Fibroblast of skin of right biceps (primary cell): ENCODE results near the gene PRR11.
"Not testable (repeated sequence)": the region's sequence is repeated elsewhere in the genome, so short reads cannot be mapped to it uniquely, and the experiment has no call there.

Source experiments
- DNase-seq: peaks from one replicate; pipeline ENCODE4 v3.0.0-alpha.2; 2013

Gene PRR11

DNA sequence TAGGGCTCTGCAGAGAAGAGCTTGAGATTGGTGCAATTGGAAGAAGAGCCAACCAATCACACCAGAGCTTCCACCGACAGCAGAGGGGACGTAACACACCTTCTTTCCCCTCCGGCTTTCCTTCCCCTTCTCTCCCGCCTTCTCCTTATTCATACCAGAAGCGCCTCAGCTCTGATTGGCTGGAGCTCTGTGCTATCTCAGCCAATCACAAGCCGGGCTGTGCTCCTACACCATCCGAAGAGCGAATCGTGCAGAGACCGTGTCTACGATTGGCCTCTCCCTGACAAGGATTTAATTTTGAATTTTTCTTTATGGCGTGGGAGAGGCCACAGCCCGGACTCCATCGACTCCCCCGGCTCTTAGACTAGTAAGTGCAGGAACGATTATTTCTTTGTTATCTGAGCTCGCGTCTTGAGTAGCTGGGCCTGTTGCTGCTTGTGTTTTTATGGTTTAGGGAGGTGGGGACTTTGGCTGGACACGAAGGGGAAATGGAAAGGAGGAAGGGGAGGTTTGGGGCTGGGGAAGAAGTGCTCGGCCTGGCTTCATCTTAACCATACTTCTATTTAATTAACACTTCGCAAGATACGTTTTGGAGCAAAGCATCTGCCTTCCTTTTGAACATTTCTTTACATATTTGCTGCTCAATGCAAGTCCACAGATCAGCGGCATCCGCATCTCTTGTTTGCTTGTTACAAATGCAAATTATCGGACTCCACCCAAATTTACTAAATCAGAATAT, at the start of gene PRR11:
Gene PRR11 (plus strand): TSS at position 308 of the 739 bp plus-strand sequence. CDS start 14,007 bp downstream, outside the sequence.
- peak; percentile 100 for DNase-seq

DNA sequence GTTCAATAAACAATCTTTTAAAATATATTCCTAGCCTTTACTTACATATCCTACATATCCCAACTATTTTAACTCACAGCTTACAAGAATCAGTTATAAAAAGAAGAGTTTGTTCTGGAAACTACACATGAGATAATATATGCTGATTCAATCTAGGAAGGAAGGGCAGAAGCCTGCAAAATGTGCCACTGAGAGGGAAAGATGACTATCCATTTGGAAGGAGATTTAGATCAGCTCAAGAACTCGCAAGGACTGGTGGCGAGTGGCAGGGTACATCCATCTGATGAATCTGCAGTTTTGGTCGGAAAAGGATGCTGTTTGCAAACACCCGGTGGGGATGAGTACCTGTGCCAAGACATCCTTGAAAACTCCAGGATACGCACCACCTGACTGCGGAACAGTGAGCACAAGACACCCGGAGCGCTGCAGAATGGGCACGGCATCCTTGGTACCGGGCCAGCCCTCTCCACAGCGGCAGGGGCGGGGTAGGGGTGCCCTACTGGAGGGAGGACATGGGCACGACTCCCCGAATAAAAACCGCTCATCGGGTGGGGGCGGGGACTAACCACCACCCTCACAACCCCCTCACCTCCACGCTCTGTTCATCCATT, 49.6 kb upstream of the PRR11 start:
- DNase-seq: peak; percentile 15

DNA sequence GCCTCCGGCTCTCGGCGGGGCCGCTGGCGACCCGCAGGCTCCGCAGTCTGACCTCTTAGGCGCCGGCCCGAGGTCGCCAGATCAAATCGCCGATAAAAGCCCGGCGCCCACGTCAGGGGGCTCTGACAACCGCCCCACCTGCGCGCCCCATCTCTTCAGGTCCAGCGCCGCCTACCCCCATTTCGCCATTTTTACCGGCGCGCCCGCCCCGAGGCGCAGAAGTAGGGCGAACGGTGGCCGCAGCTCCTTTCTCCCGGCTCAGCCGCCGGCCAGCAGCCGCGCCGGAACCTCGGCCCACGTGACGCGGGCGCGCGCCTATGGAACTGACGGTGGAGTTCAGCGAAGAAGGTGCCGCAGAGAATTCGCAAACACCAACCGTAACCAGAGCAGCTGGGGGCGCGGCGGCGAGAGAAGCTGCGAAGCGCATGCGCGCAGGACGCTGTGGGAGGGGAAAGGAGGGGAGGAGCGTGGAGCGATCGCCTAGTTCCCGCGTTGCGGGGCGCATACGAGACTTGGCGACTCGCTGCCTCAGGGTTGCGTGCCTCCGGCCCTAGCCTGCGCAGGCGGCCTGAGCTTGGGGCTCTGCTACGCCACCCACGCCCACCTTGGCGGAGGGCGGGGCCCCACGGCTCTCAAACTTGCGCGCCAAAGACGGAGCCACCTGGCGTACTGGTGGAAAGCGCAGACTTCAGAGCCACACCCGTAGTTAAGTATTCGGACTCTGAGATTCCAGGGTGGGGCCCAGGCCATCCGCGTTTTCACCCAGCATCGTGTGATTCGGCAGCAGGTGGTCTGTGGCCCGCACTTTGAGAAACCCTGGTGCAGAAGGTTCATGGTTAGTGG, 48.9 kb upstream of the PRR11 start, which contains the start of gene TRIM37:
Gene TRIM37 (minus strand): TSS at position 418 of the 843 bp plus-strand sequence. CDS start 419 bp downstream, outside the sequence.
- DNase-seq: peak; percentile 98

DNA sequence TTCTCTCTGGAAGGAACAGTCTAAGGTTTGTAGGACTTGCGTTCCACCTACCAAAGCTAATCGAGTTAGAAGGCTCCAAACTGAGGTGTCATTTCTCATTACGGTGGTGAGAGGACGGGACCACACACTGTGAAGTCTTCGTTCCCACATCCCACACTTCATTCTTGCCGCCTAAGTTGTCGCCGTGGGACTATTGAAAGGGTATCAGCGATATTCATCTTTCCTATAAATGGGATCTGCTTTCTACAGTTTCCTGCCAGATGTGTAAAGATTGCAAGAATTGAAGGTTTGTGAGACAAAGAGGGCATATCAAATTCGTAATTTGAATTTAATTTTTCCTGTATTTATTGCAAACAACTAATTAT, 48.3 kb upstream of the PRR11 start:
- no peak for DNase-seq

DNA sequence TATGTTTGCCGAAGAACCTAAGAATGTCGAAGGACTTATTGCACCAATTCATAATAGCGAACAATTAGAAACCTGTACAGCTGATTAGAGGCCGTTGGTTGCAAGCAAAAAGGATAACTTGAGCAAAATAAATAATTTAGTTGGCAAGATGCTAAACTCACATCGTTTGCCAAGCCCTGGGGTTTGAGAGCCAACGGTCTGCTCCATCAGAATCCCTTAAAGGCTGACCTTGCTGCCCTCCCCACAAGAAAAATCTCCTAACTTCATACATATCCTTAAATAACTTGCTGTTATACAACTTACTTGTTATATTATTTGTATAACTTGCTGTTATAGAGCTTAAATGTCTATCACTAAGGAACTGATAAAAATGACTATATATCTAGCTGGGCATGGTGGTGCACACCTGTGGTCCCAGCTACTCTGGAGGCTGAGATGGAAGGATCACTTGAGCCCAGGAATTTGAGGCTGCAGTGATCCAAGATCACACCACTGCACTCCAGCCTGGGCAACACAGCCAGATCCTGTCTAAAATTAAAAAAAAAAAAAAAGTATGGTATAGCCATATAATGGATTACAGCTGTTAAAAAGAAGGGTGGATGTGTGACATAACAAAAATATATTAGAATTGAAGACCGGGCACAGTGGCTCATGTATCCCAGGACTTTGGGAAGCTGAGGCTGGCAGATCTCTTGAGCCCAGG, 47.0 kb upstream of the PRR11 start:
- DNase-seq: no peak

DNA sequence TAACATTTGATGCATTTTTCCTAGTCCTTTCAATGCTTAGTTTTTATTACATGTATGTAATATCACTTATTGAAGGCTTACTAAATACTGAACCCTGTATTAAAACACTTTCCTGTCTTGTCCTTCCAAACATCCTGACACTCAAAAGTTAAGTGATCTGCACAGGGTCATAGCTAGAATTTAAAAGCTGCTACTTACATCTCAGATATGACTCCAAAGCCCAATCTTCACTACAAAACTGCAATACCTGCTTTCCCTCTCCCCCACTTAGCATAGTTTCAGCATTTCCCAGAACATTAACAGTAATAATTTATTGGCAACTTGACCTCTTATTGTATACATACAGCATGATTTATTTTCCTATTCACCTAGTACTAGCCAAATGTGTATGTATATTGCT, 44.6 kb upstream of the PRR11 start:
- DNase-seq: no peak

DNA sequence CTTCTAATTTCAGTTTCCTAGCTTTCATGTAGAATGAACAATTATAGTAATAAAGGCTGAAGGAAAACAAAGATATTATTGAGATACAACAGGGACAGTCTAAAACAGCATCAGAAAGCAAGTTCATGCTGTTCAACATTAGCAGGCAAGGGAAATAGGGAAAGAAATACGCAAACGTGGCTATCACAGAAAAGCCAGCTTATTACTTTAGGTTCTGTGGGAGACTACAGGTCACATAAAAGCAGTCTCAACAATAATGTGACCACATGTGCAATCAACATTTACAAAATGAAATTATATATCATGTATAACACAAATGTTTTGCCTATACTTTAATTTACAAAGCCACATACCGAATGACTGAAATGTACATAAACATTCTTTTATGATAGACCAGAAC, 44.0 kb upstream of the PRR11 start:
- no peak for DNase-seq

DNA sequence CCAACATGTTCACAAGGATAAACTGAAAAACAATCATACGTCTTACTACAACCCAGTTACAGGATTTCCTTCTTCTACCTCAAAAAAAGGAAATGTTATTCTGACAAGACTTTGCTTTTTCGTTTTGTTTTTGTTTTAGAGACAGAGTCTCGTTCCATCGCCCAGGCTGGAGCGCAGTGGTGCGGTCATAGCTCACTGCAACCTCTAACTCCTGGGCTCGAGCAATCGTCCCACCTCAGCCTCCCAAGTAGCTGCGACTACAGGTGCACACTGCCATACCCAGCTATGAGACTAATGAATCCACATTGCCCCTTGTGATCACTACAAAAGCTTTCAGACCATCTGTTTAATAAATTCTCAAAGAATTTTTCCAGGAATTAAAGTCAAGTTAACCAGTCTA, 40.1 kb upstream of the PRR11 start:
- no peak for DNase-seq

DNA sequence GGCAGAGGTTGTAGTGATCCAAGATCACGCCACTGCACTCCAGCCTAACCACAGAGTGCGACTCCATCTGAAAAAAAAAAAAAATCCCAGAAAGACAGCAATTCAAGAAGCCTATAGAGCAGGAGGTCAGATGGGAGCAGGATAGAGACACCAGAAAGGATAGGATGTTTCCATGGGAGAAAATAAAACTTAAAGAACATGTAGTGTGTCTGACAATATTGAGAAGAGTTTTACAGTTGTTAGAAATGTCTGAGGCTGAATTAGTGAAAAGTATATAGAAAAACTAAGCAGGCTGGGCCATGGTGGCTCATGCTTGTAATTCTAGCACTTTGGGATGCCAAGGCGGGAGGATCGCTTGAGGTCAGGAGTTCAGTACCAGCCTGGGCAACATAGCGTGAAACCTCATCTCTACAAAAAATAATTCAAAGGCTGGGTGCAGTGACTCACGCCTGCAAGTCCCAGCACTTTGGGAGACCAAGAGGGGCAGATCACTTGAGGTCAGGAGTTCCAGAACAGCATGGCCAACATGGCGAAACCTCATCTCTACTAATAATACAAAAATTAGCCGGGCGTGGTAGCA, 33.6 kb upstream of the PRR11 start:
- DNase-seq: no peak

DNA sequence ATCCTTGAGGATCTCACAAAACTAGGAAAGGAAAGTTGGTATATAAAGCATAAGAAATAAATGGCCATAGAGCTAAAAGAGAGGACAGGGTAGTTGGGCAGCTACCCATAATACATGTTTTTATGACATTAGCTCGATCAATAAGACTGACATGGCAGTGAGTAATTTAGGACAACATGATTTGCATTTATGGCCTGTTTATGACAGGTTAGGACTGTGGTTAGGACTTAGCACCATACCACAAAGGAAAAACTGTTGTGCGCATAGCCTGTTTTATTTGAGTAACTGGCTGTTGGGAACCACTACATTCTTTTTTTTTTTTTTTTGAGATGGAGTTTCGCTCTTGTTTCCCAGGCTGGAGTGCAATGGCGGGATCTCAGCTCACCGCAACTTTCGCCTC, 30.9 kb upstream of the PRR11 start:
- no peak for DNase-seq

DNA sequence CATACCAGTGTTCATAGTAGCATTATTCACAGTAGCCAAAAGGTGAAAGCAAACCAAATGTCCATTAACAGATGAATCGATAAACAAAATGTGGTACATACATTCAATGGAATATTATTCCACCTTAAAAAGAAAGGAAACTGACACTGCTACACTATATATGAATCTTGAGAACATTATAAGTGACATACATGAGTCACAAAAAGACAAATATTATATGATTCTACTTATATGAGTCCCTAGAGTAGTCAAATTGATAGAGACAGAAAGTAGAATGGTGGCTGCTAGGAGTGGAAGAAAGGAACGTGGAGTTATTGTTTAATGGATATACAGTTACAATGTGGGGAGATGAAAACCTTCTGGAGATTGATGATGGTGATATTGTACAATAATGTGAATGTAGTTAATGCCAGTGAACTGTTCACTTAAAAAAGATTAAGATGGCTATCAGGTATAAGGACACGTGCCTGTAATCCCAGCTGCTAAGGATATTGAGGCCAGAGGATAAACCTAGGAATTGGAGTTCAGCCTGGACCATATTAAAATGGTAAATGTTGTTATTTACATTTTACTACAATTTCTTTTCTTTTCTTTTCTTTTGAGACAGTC, 28.6 kb upstream of the PRR11 start:
- DNase-seq: no peak

DNA sequence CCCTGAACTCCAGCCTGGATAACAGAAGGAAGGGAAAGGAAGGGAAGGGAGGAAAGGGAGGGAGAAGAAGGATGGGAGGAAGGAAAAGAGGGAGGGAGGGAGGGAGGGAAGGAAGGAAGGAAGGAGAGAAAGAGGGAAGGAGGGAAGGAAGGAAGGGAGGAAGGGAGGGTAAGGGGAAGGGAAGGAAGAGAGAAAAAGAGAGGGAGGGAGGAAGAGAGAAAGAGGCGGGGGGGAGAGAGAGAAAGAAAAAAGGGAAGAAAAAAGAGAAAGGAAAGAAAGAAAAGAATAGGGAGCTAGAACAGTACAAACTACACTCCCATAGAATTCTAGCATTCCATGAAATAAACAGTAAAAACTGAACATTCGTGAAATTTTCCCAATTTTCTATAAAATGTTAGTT, 25.7 kb upstream of the PRR11 start:
- DNase-seq: no peak

DNA sequence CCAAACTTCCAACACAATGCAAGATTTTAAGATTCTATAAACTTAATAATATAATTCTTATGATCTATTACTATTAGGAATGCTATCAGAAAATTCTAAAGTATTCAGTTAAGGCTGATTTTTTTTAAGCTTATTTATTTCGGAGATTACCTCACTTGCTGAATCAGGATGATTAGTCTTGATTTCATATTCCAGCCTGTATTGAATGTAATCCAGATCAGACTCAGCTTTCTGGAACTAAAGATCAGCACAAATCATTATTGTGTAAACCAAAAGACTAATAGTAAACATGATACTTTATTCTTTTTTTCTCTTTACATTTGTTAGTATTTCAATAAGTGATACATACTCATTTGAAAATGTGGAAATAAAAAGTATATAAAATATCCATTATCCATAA, 24.4 kb upstream of the PRR11 start:
- DNase-seq: no peak

DNA sequence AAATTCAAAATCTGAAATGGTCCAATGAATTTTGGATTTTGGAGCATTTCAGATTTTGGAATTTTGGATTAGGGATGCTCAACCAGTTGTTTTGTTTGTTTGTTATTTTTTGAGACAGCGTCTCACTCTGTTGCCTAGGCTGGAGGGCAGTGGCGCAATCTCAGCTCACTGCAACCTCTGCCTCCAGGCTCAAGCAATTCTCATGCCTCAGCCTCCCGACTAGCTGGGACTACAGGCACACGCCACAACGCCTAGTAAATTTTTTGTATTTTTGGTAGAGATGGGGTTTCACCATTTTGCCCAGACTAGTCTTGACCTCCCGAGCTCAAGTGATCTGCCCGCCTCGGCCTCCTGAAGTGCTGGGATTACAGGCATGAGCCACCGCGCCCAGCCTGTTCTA, 17.2 kb upstream of the PRR11 start:
- not testable (repeated sequence) for DNase-seq

DNA sequence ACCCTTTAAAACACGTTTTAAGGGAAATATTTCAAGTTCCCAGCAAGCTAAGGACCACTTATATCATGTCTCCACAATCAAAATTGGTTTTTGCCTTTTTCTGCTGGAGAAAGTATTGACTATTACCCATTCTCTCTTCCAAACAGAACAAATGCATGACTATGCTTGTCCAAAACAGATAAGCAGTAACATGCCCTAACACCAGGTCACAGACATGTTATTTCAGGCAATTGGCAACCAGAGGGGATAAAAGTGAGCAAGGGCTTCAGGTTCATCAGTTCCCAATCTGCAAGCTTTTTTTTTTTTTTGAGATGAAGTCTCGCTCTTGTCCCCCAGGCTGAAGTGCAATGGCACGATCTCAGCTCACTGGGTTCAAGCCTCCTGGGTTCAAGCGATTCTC, 15.6 kb upstream of the PRR11 start:
- DNase-seq: no peak

DNA sequence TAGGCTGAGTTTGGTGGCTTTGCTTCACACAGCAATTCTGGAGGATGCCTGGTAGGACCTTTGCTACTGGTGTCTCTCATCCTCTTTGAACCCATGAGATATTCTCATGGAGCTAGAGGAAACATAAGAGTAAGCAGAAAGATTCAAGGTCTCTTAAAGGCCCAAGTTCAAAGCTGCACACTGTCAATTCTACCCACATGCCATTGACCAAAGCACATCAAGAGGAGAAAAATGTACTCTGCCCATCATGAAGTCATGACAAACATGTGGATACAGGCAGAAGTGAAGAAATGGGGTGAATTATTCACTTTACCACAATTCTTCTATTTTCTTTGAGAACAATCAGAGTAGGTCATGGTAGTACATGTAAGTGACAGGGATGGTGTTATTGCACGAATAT, 13.7 kb upstream of the PRR11 start:
- no peak for DNase-seq

DNA sequence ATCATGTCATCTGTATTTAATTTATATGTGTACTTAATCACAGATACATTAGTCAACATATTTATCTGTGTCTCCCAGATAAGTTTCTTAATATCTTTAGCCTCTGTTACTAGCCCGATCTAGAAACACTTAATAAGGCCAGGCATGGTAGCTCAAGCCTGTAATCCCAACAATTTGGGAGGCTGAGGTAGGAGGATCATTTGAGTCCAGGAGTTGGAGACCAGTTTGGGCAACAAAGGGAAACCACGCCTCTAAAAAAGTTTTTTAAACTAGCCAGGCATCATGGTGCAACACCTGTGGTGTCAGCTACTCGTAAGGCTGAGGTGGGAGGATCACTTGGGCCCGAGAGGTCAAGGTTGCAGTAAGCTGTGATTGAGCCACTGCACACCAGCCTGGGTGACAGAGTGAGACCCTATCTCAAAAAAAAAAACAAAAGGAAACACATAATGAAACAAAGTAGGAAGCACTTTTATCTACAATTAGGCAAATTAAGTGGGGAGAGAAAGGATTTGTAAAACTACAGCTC, 9.9 kb upstream of the PRR11 start:
- no peak for DNase-seq

DNA sequence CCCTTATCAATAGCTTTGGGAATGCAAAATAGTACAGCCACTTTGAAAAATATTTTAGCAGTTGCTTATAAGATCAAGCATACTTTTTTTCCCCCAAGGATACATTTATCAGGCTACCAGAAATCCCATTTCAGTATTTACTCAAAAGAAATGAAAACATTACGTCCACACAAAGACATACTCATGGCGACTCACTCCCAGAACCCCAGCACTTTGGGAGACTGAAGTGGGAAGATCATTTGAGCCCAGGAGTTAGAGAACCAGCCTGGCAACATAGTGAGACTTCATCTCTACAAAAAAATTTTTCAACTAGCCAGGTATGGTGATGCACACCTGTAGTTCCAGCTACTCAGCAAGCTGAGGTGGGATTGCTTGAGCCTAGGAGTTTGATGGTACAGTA, 6.5 kb upstream of the PRR11 start:
- peak; percentile 79 for DNase-seq

DNA sequence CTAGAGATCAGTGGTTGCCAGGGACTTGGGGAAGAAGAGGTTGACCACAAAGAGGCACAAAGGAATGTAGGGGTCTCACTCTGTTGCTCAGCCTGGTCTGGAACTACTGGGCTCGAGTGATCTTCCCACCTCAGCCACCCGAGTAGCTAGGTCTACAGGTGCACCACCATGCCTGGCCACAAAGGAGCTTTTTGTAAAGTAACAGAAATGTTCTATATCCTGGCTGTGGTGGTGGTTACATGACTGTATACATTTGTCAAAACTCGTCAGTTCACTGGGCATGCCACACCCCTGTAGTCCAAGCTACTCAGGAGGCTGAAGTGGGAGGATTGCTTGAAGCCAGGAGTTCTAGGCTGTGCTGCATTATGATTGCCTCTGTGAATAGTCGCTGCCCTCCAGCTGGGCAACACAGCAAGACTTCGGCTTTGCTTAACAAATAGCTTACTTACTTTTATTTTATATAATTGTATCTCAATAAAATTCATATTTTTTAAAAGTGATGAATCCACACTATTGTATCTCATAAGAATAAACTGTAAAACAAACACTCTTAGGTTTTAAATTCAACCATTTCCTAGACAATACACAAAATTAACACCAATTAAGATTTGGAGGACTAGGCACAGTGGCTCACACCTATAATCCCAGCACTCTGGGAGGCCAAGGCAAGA, 5.6 kb upstream of the PRR11 start:
- no peak for DNase-seq

DNA sequence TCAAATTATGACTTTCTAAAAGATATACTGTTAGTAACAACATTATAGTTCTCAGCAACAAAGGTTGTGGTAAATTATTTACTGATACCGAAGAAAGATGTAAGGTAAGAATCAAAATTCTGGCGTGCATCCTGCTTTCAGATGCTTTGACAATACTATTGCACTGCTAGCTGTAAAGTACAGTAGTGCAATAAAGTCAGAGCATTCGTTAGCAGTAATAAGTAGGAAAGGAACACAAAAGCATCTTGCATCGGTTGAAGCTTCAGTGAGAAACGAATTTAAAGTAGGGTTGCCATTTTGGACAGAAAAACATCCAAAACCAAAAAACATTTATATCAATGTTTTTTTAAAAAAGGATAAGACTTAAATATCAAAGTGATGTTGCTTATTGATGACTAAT, 4.5 kb upstream of the PRR11 start:
- no peak for DNase-seq

DNA sequence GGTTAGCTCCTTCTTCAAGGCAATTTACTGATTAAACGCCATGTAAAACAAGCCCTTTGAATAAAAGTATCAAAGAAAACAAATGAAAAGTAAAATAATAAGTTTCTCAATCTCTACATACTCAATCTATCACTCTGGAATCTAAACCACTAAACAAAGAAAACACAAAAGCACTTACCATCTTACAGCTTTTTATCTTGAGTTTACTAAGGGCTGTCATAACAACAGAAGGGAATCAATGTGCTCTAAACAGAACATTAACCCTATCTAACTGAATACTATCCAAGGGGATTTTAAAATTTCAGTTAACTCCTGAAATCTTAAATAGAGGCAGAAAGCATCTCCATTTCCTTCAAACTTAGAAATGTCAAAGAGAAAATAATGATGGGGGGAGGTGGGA, 4.0 kb upstream of the PRR11 start:
- no peak for DNase-seq

DNA sequence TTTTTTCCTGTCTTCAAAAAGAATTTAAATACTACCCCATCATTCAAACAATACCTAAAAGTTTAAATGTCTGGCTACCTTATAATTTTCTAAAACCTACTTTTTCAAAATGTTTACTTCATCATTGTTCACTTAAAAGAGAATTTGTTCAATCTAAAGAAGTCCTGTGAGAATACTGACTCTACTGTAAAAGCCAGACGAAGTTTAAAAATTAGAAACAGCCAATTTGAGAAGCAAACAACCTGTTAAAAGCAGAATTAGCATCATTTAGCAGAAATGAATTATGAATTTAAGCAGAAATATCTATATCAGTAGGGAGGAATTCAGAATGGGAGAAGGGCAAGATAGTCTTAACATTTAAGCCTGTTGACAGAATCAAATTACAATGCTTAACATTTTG, 2.6 kb upstream of the PRR11 start:
- DNase-seq: no peak
